Prostate gland (tissue), 2 donors: ENCODE data around the gene NOTCH1.

Experiments used
- POLR2AphosphoS5 ChIP-seq: sonication (generic); formaldehyde crosslinking; IDR thresholded peaks from one replicate; pipeline ENCODE4 v1.6.1; 2017; ENCODE audit warnings: antibody characterized with exemption
- TF ChIP-seq, protein P1 (sequence below), 4 experiments: fragments of 200-600 bp in 2 of 4; fragments of 450-650 bp in 2 of 4; sonication (generic) in 2 of 4; IDR thresholded peaks; 1 replicate in 3 of 4; 2 replicates in 1 of 4; pipeline ENCODE4 v1.5.1; 2016 to 2019; ENCODE audit warnings: antibody characterized with exemption in 4 of 4, mild to moderate bottlenecking in 2 of 4, moderate library complexity in 2 of 4

DNA sequence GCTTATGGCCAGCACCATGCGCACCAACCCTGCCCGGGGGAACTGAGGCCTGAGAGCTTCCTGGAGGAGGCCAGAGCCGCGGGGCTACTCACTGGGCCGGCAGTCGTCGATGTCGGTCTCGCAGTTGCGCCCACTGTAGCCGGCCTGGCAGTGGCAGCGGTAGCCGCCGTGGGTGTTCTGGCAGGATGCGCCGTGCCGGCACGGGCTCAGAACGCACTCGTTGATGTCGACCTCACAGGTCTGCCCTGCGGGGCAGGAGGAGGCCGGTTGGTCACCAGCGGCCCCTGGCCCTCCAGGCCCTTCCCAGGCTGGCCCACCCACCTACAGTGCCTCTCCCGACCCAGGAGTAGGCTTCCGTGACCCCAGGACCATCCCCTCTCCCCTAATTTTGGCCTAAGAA is 35.3 kb downstream of the NOTCH1 start:
- TF ChIP-seq, protein P1, sequence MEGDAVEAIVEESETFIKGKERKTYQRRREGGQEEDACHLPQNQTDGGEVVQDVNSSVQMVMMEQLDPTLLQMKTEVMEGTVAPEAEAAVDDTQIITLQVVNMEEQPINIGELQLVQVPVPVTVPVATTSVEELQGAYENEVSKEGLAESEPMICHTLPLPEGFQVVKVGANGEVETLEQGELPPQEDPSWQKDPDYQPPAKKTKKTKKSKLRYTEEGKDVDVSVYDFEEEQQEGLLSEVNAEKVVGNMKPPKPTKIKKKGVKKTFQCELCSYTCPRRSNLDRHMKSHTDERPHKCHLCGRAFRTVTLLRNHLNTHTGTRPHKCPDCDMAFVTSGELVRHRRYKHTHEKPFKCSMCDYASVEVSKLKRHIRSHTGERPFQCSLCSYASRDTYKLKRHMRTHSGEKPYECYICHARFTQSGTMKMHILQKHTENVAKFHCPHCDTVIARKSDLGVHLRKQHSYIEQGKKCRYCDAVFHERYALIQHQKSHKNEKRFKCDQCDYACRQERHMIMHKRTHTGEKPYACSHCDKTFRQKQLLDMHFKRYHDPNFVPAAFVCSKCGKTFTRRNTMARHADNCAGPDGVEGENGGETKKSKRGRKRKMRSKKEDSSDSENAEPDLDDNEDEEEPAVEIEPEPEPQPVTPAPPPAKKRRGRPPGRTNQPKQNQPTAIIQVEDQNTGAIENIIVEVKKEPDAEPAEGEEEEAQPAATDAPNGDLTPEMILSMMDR (IDR thresholded peaks at IDR 0.05): no peak
- TF ChIP-seq POLR2AphosphoS5: no peak
